Fibroblast of peridontal ligament (primary cell): Measurements from ENCODE around the gene TRMT44.

Experiments used
- DNase-seq: peaks from one replicate; pipeline ENCODE4 v3.0.0-alpha.2; 2010; ENCODE audit errors: extremely low read depth

TRMT44 gene

DNA sequence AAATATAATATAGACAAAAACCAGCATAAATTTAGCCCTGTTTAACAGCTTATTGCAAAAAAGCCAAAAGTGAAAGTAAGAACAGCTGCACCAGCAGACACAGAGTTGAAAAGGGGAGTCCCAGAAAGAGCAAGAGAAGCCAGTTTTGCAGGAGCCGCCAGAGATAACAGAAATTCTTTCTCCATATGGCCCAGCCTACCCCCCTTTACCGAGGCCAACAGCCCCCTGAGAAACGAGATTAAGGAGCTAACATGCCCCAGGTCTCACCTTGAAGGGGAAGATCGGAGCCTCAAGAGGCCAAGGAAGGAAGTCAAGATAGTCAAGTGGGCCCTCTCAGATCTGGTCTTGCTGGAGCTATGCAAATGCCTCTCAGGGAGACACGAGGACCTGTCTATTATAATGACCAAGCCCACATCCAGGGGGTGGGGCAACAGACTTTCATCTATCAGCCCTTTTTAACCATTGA is 4.9 kb upstream of the TRMT44 start:
- DNase-seq, result peak; percentile 33

DNA sequence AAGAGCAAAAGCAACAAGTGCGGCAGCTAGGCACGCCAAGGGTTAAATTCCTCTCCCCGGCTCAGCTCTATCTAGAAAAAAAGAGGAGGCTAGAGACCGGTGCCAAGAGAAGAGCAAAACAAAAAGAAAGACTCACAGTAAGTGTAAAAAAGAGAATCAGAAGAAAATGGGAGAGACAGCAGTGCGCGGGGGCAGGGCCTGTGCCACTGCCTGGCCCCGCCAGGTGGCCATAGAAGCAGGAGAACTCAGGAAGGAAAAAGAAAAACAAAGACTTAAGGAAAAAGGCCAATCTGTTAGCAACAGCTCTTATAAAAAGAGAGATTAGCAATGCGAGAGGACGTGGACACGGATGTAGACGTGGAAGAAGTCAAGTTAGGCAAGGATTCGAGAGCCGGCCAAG is 3.3 kb upstream of the TRMT44 start:
- no peak for DNase-seq

DNA sequence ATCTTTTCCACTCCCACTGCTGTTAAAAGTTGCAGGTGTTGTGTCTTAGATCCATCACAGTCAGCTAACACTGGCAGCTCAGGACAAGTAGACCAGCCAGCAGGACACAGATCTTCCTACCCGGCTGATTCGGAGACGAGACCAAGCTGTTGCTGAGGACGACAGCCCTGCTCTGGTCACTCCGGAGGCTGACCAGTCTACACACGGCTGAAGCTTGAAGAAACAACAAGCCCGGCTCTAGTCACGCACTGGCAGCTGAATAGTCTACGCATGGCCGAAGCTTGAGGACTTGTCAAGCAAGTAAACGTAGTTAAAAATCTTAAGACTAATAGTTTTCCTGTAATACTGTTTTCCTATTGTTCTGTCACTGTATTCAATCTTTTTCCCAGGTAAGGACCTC is 1.8 kb upstream of the TRMT44 start:
- DNase-seq, result no peak

DNA sequence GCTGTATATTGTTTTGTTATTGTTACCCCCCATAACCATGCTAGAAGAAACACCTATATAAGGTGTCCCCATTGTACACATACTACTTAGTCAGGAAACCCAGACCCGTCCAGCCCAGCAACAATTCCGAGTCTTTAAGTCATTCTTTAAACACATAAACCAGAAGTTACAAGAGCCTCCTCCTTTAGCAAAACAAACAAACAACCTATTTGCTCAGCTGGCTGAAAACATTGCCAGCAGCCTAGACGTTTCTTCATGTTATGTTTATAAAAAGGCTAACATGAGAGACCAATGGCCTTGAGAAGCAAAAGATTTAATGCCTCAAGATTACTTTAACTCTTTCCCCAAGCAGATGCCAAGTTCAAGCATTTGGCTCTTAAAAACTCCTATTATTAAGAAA is 1.4 kb upstream of the TRMT44 start:
- DNase-seq, result peak; percentile 38

DNA sequence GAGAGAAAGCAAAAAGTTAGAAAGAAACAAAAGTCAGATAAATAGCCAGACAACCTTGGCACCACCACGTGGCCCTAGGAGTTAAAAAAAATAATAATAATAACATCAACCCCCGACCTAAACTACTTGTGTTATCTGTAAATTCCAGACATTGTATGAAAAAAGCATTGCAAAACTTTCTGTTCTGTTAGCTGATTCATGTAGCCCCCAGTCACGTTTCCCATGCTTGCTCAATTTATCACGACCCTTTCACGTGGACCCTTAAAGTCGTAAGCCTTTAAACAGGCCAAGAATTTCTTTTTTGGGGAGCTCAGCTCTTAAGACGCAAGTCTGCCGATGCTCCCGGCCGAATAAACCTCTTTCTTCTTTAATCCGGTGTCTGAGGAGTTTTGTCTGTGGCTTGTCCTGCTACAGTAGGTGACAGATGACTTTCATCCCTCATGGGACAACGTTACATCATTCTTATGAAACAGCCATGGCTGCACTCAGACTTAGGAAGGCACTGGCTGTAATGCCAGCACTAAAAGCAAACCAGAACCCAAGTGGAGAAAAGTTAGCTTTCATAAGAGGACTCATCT is 574 bp upstream of the TRMT44 start:
- DNase-seq, result no peak

DNA sequence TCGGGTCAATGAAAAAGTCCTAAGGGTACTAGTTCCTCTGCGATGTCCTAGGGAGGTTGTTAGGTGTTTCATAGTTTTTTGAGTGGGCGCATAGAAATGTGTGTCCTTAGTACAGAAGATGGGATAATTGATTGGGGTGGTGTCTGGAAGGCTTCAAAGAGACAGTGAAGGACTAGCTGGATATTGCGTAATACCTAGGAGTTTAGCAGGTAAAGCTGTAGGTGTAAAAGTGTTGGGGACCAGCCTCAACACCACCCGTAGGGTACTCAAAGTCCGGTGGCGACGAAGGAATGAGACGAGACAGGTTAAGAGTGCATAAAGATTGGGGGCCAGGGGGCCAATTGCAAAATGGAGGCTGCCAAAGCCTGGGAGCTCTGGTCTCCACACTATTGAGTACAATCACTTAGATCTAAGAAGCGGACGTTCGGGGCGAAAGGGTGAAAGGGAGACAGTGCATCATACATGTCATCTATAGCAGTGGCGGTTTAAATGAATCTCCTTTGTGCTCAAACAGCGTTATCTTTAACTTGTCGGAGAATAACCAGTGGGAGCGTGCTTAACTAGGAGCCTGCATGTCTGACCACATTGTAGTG is 1.0 kb downstream of the TRMT44 start:
- DNase-seq, result no peak

DNA sequence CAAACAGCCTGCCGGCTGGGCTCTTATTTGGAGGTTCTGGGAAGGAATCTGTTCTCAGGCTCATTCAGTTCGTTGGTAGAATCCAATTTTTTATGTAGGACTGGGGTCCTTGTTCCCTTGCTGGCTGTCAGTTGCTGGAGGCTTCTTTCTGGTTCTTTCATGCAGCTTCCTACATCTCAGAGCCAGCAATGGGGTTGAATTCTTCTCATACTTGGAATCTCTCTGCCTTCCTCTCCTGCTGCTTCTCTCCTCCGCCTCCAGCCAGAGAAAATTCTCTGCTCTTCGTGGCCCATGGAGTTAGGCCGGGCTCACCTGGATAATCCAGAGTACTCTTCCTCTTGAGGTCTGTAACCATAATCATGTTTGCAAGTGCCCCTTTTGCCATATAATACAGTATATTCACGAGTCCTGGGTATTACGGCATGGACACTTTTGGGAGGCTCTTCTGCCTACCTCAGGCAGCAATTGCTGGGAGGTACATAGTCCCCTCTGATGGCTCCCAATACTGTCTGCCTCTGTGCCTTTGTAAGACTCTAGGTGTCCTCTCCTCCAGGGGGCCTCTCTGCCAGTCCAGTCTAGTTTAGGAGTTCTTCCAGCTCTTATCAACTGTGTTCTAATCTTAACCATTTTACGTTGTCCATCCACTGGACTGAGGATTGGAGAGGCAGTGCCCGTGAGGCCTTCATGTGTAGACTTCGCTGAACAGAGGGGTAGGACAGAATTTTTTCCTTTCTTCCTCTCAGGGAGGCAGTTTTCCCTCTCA is 2.2 kb downstream of the TRMT44 start:
- no peak for DNase-seq

DNA sequence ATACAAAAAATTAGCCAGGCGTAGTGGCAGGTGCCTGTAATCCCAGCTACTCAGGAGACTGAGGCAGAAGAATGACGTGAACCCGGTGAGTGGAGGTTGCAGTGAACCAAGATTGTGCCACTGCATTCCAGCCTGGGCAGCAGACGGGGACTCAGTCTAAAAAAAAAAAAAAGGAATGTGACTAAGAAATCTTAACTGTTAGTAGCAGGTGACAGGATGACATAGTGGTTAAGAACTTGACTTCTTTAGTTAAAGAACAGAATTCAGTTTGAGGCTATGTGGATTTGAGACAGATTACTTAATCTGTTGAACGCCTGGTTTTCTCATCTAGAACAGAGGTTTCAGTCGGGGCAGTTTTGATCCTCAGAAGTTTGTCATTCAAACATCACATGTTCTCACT is 3.2 kb downstream of the TRMT44 start:
- no peak for DNase-seq

DNA sequence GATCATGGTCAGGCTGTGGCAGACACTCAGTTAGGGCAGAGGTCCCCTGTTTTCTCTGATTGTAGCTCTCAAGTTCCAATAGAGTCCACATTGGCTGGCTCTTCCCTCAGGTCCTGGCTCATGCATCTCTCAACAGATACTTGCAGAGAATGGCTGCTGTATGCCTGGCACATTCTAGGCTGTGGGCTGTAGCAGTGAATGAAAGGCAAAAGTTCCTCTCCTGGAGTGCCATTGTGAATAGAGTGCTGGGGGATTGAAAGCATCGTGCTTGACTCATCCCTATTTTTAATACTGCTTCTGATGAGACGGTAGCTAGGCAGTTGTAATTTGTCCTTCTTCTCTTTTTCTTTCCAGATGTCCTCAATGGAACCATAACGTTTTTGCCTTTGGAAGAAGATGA is 5.5 kb downstream of the TRMT44 start:
- DNase-seq, result no peak

DNA sequence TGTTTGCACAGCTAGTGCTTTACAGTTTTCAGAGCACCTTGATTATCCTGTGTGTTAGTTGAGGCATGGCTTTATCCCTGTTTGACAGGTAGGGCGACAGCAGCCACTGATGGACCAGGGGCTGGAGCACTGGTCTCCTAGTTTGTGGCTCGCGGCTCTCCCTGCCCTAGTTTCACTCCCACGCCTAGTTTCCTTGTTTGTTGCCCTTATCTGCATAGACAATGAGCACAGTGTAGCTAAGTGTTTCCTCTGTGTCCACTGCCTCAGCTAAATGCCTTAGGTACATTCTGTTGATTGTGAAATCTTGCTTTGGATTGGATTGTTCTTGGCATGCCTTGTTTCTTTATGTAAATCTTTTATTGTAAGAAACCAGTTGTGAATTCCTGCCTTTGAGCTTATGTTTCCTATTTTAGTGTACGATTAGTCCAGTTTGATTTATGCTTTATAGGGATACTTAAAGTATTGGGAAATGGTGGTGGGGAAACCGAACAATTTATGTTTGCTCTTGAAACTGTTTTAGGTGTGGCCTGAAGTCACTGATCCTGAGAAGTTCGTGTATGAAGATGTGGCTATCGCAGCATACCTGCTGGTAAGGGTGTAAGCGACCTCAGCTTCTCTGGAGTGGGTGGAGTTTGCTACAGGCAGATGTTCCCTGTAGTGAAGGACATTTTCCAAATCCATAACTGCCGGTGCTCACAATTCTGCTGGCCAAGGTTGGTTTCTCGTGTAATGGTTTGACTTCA is 11.0 kb downstream of the TRMT44 start:
- no peak for DNase-seq

DNA sequence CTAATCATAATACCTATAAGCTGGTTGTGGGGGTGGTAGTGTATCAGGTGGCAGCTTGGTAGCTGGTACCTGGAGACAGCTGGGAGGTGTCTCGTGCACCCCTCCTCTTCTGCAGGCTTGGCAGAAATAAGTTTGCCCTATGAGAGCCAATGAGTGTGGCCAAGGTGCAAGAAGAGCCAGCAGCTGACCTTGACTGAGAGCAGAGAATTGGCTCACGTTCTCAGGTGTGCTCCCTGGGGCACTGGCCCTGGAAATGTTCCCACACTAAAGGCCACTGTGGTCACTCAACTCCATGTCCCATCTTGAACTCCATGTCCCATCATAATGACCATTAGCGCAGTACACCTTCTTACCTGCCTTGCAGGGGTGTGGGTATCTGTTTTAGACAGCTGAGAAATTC is 13.4 kb downstream of the TRMT44 start:
- no peak for DNase-seq

DNA sequence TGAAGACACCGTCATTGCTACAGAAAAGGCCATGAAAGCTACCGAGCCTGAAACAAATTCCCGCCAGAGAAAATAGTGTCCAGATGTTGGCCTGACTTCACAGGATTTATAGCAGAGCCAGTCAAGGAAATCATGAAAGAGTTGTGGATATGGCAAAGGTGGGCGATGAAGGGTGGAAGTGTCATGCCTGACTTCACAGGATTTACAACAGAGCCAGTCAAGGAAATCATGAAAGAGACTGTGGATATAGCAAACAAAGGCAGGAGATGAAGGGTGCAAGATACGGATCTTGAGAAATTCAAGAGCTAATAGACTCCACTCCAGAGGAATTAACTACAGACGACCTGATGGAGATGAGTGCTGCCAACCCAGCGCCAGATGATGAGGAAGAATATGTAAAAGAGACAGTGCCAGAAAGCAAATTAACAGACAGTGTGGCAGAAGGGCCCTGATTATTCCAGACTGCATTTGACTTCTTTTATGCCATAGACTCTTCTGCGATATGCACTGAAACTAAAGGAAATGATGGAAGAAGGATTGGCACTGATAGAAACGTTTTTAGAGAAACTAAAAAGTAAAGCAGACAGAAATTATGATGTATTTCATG is 17.2 kb downstream of the TRMT44 start:
- DNase-seq, result no peak

DNA sequence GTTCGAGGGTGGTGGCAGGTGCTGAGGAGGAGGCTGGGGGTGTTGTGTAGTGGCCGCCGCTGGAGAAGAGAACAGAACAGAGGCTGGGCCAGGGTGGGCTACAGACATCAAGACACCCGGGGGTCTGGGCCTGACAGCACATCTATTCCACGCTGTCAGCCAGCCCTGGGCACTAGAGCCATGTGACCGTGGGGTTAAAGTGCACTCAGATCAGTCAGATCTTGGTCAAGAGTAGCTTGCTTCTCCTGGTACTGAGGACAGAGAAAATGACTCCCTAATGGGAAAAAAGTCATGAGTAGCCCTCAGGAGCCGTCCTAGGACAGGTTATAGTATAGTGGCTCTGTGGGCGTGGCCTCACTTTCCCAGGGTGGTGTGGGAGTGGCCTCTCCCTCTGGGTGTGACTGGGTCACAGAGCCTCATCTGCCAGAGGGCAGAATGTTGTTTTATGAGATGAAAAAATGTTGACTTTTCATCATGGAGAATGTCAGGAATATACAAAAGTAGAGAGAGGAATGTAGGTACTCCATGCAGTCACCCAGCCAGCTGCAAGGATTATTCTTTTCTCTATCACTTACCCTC is 19.4 kb downstream of the TRMT44 start:
- DNase-seq, result no peak

DNA sequence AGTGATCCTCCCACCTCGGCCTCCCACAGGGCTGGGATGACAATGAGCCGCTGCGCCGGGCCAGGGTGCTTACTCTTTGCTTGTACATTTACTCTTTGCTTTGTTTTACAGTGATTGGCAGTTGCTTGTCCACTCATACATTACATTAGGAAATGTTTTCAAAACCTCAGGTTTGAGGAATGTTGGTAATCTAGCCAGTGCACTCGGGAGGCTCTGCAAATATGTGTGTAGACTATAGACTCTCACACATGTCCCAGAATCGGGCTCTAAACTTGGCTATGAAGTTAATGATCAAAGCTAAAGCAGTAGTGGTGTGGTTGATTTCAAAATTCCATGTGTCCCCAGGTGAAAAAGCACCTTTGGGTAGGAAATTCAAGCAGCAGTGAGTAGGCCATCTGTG is 20.5 kb downstream of the TRMT44 start:
- DNase-seq, result no peak

DNA sequence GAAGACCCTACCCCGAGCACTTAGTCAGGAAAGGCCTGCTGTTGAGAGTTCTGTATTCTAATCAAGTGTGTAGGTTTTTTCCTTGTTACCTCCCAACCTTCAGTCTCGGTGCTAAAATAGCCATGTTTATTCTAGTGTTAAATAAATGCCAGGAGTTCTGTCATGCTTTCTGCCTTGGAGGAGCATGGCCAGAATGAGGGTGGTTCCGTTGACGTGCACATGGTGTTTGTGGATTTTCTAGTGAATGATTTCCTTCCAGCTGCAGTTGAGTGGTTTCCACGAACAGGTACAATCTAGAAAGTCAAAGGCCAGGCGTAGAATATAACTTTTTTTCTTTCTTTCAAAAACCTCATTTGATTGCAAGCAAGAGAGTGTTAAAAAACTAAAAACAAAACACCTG is 21.0 kb downstream of the TRMT44 start:
- DNase-seq, result no peak

DNA sequence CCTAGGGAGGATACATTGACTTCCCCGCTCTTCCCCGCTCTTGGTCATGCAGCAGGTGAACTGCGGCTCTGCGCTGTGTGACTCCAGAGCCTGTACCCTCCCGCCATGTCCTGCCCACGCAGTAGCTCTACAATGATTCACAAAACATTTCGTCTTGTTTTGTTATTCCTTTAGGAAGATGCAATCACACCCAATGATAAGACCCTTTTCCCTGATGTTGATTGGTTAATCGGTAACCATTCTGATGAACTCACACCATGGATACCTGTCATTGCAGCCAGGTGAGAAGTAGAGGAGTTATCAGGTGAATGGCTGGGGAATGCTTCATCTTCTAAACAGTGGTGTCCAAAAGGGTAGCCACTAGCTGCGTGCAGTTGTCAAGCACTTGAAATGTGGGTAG is 23.2 kb downstream of the TRMT44 start:
- DNase-seq, result no peak

DNA sequence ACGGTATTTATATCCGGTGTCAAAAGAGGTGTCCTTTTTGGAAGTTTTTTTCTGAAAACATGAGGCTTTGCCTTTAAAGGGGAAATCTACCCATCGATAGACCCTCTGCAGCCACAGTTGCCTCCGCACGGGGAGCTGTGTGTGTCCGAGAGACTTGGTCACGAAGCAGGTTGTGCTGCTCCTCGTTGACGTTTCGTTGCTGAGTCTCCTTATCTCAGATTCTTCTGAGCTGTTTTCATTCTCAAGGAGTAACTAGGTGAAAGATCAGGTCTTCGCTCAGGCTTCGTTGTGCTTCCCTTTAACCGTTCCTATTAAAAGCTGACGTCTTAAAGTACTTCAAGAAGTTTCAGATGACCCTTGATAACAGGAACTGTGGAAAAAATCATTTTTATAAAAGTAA is 23.8 kb downstream of the TRMT44 start:
- no peak for DNase-seq

DNA sequence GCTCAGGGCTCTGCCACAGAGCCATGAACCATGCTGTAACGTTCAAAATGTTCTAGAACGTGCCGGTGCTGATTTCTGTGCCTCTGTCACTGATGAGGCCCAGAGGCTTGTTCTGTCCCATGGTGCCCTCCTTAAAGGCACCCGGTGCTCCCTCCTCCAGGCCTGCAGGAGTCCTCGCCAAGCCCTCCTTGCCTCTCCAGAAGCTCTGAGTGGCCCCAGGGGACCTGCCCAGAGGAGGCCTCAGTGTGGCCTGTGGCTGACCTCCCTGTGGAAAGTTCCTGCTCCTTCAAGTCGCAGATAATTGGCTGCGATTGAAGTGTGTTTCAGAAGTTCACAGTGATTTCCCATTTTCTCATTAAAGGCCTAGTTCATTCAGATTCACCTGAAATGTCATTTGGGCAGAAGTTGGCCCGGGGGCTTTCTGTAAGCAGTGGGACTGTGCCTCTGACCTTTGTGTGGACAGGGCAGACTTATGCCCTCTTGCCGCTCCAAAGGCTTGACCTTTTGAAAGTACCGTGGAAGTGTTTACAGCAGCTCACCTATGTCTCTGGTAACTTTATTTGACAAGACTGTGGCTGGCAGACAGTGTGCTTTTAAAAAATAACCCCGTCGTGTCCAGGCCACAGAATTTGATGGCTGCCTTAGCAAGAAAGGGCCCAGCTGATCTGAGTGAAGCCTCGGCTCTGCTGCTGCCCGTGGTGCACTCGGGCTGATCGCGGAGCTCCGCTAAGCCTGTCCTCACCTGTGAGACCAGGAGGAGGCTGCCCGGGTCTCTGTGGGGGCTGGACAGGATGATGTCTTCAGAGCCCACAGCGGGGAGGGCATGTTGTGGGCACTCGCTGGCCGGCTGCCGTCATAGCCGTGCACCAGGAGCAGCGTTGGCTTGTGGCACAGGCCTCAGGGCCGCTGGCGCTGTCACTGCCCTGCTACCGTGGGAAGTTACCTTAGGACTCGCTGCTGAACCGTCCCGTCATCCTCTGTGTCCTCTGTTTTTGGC is 25.3 kb downstream of the TRMT44 start:
- no peak for DNase-seq

DNA sequence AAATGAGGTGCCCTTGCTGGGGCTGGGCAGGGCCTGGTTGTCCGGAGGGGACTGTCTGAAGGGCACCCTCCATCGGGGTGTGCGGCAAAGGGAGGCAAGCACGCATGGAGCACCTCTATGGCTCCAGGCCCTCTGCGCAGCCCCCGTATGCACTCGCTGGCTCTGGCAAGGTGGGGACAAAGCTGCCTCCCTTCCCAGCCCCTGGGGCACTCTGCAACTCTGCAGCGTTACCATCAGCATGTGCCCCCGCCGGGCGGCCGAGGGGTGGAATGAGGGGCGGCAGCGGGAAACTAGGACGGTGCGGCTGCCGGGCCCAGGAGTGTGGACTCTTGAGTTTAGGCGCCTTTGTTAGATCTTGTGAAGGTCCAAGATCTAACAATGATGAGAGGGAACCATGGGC is 26.4 kb downstream of the TRMT44 start:
- no peak for DNase-seq

DNA sequence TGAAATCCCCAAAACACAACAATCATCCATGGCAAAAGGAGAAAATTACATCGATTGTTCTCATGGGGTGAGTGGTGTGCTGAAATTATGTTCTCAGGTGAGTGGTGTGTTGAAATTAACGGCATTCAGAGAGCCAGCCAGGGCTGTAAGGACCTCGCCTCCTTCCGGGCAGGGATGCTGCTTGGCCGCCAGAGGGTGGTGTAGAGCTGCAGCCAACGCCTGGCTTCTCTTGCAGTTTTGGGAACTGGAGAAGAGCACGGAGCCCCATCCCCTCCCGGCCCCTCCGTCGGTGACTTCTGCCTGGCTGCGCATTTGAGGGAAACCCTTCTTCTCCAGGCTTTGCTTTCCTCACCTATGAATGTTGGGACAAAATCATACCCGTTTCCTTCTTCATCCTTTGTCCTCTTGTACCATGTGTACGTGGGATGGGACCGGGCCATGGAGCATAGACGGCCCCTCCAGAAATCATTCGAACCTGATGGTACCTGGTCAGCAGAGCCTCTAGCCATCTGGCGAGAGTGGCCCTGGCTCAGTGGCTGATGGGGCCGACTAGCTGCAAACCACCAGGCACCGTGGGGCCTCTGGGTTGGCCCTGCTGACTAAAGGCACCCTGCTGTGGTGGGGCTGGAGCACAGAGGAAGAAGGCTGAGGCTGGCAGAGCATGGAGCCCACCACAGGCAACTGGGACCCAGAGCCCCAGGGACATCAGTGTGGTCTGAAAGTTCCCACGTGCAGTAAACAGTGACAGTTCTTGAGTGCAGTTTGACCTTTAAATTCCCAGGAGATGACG is 28.4 kb downstream of the TRMT44 start:
- peak; percentile 68 for DNase-seq
